Central memory CD4-positive, alpha-beta T cell (primary cell): Measurements from ENCODE around the gene HEBP1.

Source experiments
- DNase-seq: peaks from one replicate; pipeline ENCODE4 v3.0.0; 2022

The HEBP1 gene

DNA sequence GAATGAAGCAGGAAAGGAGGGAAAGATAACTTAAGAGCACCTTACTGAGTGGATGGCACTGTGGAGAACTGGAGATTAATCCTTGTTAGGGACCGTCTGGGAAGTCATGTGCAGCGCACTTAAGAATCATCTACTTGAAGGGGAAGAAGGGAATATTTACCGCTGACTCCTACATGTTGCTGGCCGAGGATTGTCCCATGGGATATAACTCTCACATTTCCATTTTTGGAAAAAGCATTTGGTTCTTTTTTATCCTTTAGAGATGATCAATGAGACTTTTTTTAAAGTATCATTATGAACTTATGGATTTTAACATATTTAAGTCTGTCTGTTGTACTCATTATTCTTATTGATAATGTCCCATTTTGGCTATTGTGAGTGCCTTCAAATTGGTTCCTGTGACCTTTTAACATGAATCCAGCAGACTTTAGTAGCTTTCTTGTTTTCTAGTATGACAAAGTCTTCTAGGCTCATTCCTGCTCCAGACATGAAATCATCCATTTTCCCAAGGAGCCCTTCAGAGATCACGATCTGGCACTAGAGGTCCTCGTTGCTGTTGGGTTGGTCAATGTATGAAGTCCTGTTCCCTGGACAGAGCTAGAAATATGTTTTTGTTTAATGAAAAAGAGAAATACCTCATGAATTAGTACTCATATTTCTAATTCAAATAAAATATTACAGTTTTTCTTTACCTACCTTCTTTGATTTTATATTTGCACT is 23.9 kb upstream of the HEBP1 start:
- DNase-seq: no peak

DNA sequence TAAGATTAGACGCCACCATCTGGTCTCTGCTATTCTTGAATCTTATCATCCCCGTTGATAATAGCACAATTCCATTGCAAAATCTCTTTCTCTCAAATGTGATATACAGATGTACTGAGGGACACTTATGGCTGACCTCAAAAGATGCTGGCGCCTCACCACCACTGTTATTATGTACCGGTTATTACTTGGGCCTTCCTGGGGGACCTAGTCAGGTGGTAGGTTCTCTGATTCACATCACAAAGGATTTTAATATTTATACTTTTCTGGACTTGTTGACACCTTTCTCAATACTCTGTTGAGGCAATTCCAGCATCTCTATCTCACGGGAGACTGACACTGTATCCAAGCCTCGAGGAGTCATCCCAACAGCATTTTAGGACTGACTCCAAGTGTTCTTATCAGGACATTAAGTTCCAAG is 22.8 kb upstream of the HEBP1 start:
- no peak for DNase-seq

DNA sequence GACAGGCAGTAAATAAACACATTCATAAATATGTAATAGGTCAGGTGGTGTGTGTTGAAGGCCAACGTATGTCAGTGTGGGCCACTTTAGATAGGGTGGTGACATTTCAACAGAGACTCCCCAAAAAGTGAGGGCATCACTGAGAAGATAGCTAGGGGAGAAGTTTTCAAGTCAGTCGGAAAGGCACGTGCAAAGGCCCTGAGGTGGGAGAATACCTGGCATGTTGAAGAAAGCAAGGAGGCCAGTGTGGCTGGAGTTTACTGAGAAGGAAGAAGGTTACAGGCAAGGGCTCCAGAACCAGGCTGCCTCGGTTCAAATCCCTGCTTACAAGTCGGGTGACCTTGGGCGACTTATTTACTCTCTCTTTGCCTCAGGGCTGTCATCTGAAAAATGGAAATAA is 11.0 kb upstream of the HEBP1 start:
- DNase-seq: no peak

DNA sequence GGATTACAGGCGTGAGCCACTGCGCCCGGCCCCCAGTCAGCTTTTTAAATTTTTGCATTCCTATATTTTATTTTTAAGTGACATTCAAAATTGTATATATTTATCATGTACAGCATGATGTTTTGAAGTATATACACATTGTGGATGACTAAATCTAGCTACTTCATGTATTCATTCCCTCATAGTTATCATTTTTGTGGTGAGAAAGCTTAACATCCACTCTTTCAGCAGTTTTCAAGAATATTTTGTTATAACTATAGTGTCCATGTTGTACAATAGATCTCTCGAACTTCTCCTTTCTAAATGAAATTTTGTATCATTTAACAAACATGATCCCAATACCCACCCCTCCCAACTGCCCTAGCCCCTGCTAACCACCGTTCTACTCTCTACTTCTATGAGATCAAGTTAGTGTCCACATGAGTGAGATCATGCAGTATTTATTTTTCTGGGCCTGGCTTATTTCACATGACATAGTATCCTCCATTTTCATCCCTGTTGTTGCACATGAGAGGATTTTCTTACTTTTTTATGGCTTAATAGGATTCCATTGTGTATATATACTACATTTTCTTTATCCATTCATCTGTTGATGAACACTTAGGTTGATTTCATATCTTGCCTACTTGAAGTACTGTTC is 8.8 kb upstream of the HEBP1 start:
- no peak for DNase-seq

DNA sequence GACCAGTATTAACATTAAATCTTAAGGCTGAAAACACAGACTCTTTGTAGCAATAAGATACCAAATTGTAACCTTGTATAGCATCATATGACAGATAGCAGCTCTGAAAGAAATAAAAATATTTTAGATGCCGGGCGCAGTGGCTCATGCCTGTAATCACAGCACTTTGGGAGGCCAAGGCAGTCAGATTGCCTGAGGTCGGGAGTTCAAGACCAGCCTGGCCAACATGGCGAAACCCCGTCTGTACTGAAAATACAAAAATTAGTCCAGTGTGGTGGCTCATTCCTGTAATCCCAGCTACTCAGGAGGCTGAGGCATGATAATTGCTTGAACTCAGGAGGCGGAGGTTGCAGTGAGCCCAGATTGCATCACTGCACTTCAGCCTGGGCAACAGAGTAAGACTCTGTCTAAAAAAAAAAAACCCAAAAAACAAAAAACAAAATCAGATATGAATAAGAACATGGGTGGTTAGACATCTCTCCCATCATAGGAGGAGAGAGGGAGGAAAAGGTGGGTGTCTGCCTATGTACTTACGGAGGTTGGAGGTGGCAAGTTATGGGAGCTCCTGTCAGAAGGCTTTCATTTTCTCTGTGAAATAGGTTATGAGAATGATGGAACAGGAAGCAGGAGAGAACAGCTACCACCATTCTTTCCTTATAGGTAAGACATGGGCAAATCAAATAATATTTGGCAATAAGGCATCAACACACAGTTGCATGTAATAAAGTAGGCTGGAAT is 7.6 kb upstream of the HEBP1 start:
- no peak for DNase-seq

DNA sequence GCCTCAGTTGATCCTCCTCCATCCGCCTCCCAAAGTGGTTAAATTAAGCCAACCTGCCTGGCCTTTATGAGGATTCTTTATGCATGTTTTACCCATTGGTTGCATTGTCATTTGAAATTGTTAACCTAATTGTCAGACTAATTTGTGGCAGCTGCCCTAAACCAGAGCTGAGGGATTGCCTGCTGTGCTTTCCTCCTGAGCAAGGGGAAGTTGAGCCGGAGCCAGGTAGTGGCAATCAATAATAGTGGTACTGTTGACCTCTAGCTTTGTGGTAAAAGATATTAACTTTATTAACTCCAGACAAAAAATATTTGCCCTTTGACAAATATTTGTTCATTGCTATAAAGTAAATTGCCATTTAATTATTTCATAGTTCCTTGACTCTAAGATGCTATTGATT is 5.6 kb upstream of the HEBP1 start:
- DNase-seq: no peak

DNA sequence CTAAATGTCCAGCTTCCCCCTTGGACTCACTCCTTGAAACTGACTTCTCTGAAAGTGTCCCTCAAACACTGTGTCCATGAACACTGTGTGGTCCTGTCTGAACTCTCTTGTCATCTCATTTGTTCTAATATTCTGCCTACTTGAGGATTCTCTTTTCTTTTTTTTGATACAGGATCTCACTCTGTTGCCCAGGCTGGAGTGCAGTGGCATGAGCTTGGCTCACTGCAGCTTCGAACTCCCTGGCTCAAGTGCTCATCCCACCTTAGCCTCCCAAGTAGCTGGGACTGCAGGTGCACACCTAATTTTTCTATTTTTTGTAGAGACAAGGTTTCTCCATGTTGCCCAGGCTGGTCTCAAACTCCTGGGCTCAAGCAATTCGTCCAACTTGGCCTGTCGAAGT is 4.9 kb upstream of the HEBP1 start:
- no peak for DNase-seq

DNA sequence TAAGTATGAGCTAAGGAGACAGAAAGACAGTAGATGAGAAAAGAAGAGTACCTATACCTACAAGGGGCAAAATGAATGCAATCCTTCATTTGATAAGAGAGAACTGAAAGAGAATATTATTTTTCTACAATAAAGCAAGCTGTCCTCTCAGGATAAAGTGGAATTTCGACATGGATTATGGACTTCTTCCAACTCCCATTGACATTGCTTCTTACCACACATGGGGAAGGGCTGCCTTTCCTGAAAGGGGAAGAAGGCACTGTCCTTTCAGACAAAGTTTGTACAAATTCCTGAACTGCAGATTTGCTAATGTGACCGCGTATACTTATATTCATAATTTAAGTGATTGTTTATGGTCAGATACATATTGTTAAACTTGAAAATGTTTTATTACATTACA is 4.3 kb upstream of the HEBP1 start:
- DNase-seq: no peak

DNA sequence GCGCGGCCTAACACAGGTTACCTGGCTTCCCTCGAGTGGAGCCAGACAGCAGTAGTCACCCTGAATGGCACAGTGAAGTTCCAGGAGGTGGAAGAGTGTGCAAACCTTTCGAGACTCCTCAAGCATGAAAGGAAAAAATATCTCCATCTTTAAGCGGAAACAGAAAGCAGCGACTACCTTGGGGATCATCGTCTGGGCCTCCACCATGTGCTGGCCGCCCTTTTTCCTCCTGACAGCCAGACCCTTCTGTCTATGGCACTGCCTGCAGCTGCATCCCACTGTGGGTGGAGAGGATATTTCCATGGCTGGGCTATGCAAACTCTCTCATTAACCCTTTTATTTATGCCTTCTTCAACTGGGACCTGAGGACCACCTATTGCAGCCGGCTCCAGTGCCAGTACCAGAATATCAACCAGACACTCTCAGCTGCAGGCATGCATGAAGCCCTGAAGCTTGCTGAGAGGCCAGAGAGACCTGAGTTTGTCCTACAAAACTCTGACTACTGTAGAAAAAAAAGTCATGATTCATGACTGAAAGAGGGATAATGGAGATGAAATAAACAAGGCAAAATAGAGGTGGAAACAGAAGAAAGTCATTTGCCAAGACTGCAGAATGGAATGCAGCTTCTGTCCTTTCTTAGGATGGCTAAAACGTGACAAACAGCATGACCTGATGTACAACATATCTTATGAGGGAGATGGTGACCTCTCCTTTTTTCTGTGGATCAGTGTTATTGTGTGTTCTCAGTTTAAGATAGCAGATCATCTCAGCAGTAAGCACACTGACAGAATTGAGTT is 2.4 kb upstream of the HEBP1 start:
- DNase-seq: no peak

DNA sequence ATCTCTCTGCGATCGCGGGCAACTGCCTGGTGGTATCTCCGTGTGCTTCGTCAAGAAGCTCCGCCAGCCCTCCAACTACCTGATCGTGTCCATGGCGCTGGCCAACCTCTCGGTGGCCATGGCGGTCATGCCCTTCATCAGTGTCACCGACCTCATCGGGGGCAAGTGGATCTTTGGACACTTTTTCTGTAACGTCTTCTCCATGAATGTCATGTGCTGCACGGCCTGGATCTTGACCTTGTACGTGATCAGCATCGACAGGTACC is 1.6 kb upstream of the HEBP1 start:
- DNase-seq: no peak

DNA sequence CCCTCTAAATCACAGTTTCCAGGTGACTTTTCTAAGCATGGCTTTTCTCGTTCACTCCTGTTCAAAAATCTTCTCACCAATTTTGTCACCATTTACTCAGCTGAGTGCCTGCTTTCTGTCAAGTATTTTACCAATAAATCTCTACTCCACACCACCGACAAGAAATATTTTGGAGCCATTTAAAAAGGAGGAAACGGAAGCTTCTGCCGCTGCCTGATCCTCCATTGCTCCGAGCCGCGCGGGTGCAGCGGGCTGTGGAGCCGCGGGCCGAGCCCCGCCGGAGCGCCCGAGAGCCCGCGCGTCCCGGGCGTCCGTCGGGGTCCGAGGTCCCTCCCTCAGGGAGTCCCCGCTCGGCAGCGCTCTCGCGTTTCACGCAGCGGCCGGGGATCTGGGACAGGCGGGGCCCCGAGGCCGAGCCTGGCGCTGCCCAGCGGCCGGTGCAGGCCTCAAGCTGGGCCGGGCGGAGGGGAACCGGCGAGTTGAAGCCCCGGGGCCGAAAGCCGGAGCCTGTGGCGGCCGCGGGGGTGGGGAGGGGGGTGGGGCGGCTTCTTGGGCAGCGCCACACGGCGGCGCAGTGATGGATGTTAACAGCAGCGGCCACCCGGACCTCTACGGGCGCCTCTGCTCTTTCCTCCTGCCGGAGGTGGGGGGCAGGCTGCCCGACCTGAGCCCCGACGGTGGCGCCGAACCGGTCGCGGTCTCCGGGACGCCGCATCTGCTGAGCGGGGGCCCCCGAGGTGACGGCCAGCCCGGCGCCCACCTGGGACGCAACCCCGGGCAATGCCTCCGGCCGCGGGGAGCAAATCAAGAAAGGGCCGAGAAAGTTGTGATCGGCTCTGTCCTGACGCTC is 1.1 kb upstream of the HEBP1 start:
- DNase-seq: peak; percentile 45

DNA sequence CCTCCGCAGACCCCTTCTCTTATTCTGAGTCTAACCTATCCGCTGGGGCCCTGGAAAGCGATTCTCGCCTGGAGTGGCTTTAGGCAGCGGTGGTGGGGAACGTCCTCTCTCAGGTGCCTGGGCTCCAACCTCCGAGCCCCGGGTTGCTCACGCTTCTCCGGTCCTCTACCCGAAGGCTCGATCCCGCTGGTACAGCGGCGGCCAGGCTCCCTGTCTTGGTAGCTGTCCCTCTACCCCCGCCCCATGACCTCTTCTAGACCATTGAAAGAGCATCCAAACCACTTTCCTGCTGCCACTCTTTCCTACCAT is 505 bp upstream of the HEBP1 start:
- DNase-seq: no peak

DNA sequence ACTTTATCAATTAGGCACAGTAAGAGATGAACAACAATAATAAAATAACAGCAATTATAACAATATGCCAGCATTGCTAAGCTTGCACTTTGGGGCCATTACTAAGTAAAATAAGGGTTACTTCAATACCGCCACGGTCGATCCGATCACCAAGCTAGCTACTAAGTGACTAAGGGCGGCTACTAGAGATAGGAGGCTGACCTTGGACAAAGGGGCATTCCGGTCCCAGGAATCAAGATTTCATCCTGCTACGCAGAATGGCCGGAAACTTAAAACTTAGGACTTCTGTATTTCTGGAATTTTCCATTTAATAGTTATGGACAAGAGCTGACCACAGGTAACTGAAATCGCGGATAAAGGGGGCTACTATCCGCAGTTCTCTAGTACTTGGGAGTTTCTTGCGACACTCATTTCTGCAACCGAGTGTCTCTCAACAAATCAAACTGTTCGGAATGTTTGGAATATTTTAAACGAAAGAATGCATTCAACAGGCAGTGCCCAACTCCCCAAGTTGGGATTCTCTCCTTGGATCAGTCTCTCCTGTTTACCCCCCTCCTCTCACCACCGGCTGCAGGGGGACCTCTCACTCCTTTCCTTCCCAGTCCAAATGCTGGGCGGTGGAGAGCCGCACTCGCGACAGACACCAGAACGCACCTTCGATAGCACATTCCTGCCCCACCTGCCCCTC is 650 bp downstream of the HEBP1 start:
- DNase-seq: no peak

DNA sequence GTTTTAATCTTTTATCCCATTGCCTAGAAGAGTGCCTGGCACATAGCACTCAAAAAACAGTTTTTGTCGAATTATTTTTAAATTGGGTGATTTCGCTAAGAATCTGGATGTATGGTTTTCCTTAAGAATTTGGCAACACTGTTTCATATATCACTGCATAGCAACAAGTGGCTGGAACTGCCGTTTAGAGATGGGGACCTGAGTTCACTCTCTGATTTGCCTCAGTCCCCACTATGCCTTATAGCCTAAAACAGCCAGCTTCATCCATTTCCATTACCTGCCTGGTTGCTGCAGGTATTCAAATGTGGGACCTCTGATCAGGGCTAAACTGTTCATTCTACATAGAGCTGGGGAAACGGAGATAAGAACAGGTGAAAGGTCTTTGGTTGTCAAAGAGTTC is 1.8 kb downstream of the HEBP1 start:
- DNase-seq: no peak

DNA sequence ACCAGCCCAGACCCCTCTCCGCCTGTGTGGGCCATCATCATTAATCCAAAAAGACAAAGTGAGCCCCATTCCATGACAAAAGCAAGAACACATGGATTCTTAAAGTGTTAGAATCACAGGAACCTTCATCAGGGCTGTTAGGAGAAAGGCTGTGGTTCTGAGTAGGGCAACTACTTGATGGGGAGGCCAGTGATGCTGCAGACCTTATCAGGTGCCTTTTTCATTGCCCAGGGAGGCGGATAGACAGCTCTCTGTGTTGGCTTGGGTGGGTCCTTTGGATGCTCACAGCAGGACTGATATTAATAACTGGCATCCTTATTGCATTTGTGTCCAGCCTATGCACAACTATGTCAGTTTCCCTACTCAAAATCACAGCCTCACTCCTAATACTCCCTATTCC is 2.3 kb downstream of the HEBP1 start:
- DNase-seq: no peak

DNA sequence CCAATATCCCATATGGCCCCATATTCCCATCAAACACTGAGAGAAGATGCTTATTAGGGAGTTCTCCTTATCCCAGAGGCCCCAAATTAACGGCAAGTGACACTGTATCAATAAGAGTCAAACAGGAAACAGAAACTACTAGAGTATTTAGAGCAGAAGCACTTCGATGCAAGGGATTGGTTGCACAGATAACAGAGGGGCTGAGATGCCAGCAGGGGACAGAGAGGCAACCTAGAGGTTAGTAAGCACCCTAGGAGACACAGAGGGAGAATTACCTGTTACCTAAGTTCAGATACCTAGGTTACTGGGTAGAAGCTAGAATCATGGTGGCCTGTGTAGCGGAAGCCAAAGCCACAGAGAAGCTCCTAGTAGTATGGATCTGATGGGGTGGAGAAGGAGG is 2.9 kb downstream of the HEBP1 start:
- DNase-seq: no peak

DNA sequence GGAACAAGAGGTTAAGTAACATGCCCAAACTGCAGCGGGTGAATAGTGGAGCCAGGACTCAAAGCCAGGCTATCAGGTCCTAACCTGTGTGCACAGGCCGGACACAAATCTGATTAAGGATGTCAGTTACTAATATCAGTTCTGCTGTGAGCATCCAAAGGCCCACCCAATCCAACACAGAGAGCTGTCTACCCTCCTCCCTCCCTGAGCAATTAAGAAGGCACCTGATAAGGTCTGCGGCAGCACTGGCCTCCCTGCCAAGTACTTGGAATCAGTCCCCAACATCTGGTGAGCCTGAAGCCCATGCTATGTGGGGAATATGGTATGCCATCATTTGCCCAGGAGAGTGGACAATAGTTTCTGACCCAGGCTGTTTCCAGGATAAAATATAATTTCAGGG is 3.9 kb downstream of the HEBP1 start:
- DNase-seq: no peak

DNA sequence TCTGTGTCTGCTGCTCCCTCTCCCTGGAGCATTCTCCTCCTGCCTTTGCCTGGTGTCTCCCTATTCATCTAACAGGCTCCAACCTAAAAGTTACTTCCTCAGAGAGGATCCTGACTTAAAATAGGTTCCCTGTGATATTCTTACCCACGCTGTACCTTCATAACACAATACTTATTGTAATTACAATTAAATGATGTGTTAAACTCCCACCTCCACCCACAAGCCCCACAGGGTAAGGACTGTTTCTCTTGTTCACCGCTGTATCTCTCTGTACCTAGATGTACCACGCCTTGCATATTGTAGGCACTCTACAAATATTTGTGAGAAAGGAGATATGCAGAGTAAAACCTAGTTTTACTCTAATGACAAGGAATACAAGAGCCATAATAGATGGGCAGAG is 5.0 kb downstream of the HEBP1 start:
- no peak for DNase-seq

DNA sequence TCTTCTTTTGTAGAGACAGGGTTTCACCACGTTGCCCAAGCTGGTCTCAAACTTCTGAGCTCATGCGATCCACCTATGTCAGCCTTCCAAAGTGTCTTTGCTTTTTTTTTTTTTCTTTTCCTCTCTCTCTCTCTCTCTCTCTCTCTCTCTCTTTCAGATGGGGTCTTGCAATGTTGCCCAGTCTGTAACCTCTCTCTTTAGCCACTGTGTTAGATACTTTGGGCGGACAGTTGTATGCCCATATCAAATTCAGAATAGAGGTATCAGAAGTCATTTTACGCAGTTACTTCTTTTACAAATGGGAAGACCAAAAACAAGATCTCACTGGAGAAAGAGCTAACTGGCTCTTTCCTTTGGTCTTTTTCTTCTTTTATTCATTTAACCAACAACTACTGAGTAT is 6.7 kb downstream of the HEBP1 start:
- no peak for DNase-seq

DNA sequence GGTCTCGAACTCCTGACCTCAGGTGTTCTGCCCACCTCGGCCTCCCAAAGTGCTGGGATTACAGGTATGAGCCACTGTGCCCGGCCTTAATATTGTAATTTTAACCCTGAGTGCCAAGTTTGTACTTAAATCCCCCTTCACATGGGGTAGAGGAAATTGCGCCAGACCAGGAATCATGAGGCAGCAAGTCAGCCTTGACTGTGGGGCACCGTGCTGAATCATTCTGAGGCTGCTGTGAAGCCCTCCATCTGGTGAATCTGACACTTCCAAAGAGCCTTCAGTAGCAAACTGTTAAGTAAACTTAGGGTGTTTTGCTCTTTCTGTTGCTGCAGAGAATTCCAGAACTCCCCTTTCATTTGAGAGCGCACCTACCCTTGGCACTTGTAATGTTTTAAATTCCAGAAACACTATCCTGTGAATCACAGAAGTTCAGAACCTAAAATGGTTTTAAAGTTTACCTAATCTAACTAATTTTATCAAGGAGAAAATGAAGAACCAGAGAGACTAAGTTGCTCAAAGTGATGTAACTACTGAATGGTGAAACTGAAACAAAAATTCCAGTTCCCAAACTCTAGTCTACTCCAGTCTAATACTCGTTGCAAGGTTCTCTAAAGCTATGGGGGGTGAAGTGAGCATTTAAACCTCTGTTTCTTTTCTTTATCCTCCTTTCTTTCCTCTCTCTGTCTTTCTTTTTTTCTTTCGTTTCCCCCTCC is 7.5 kb downstream of the HEBP1 start:
- no peak for DNase-seq

DNA sequence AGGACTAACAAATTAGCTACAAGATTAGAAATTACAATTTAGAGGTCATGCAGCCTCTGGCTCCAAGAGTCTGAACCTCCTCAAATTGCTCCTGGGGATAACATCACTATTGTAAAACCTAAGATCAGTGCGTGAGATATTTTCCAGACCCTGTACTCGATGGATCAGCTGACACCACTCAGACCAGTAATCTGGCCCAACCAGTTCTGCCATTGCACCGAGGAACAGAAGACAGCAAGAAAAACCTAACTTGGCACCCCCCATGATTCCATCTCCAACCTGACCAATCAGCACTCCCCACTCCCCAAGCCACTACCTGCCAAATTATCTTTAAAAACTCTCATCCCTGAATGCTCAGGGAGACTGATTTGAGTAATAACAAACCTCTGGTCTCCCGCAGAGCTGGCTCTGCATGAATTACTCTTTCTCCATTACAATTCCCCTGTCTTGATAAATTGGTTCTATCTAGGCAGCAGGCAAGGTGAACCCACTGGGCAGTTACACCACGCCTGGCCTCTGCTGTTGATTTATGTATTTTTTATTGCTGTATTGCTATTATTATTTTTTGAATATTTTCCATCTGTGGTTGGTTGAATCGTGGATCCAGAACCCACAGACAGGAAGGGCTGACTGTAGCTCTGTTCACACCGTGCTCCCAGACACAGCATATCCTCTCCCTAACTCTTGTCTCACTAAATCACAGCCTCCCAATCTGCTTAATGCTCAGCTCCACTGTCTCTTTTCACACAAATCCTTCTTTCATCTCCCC is 9.2 kb downstream of the HEBP1 start:
- no peak for DNase-seq
